GM18505 (cell line): ENCODE results near the gene UGT1A7.

Source experiments
- ATAC-seq: cut with Tn5 transposase; IDR thresholded peaks from one replicate; pipeline ENCODE4 v1.9.1; 2021; ENCODE audit not compliant: unreplicated experiment
- POLR2A ChIP-seq: IDR thresholded peaks from 4 replicates; pipeline ENCODE4 v1.6.1; 2011; ENCODE audit warnings: borderline replicate concordance; ENCODE audit not compliant: insufficient read depth, insufficient read length; ENCODE audit errors: extremely low read depth

The UGT1A7 gene

GRCh38 chr2:233754872-233755611 is 73.3 kb downstream of the UGT1A7 start:
- no peak for TF ChIP-seq POLR2A
- ATAC-seq, result no peak

- no peak for ATAC-seq
- no peak for TF ChIP-seq POLR2A
Observed at GRCh38 chr2:233756429-233757081, 74.9 kb downstream of the UGT1A7 start.

- no peak for TF ChIP-seq POLR2A
- ATAC-seq, result no peak
Observed at GRCh38 chr2:233758141-233758540, 76.4 kb downstream of the UGT1A7 start.

GRCh38 chr2:233758849-233759248 is 77.1 kb downstream of the UGT1A7 start:
- TF ChIP-seq POLR2A, result no peak
- no peak for ATAC-seq

GRCh38 chr2:233760043-233760442 is 78.3 kb downstream of the UGT1A7 start, which contains the start of gene UGT1A1:
UGT1A1 (plus strand) TSS chr2:233760270; CDS start chr2:233760288, 18 bp downstream.
- ATAC-seq, result no peak
- TF ChIP-seq POLR2A, result no peak

GRCh38 chr2:233761040-233761769 is 79.5 kb downstream of the UGT1A7 start:
- ATAC-seq, result no peak

GRCh38 chr2:233764264-233764663 is 82.6 kb downstream of the UGT1A7 start:
- ATAC-seq, result no peak

More at GRCh38 chr2:233761040-233761769, 79.5 kb downstream of the UGT1A7 start:
- no peak for TF ChIP-seq POLR2A

GRCh38 chr2:233764761-233765160 is 83.1 kb downstream of the UGT1A7 start:
- no peak for ATAC-seq
- no peak for TF ChIP-seq POLR2A

More at GRCh38 chr2:233764264-233764663, 82.6 kb downstream of the UGT1A7 start:
- no peak for TF ChIP-seq POLR2A

- ATAC-seq, result no peak
- TF ChIP-seq POLR2A, result no peak
Observed at GRCh38 chr2:233766416-233766815, 84.7 kb downstream of the UGT1A7 start.

GRCh38 chr2:233768076-233768475 is 86.4 kb downstream of the UGT1A7 start:
- TF ChIP-seq POLR2A, result no peak
- ATAC-seq, result no peak

- no peak for TF ChIP-seq POLR2A
- ATAC-seq, result no peak
Observed at GRCh38 chr2:233769260-233769659, 87.6 kb downstream of the UGT1A7 start.

- no peak for ATAC-seq
- TF ChIP-seq POLR2A, result no peak
Observed at GRCh38 chr2:233772153-233772552, 90.5 kb downstream of the UGT1A7 start.

- no peak for TF ChIP-seq POLR2A
- no peak for ATAC-seq
Observed at GRCh38 chr2:233772583-233772982, 90.9 kb downstream of the UGT1A7 start.

GRCh38 chr2:233773854-233774253 is 92.2 kb downstream of the UGT1A7 start:
- no peak for ATAC-seq

GRCh38 chr2:233775414-233775813 is 93.7 kb downstream of the UGT1A7 start:
- no peak for TF ChIP-seq POLR2A
- ATAC-seq, result no peak

More at GRCh38 chr2:233773854-233774253, 92.2 kb downstream of the UGT1A7 start:
- no peak for TF ChIP-seq POLR2A
